Hair follicle dermal papilla cell (primary cell): ENCODE results near the gene CASP14. TPM values are rescaled to one million over a fixed set of nuclear protein-coding genes. Genes with fewer than 3 reads are reported as not detected.

Experiments
- total RNA-seq: library from RNA; depleted of rRNA; stranded (reverse); fragments of >200 nt; gene quantifications from 2 replicates; pipeline ENCODE4 v1.2.3, GENCODE V29; 2012

Gene CASP14
- total RNA-seq, result 0.12 TPM in 1 of 2 replicates, not detected in the other

GRCh38 chr19:15048885-15049541, at the start of gene CASP14:
Gene CASP14 (plus strand): TSS chr19:15049480. CDS start chr19:15052252, 2,772 bp downstream.

GRCh38 chr19:15081911-15082310, 32.6 kb downstream of the CASP14 start, which contains the start of gene OR1I1:
Gene OR1I1 (plus strand): TSS chr19:15082211. CDS start chr19:15087066, 4,855 bp downstream.

GRCh38 chr19:15107061-15108010, 58.1 kb downstream of the CASP14 start, which contains the start of gene SYDE1:
Gene SYDE1 (plus strand): TSS chr19:15107401. CDS start chr19:15107434, 33 bp downstream.

Other genes with a start within 250 kb of the CASP14 start
- gene OR7A5, start 214.3 kb upstream of the CASP14 start, total RNA-seq, result not detected in 2 replicates
- gene OR7C1, start 214.3 kb upstream of the CASP14 start, total RNA-seq, result not detected in 2 replicates
- not detected in 2 replicates for gene OR7A10, start 200.6 kb upstream of the CASP14 start, total RNA-seq
- not detected in 2 replicates for gene OR7A17, start 163.3 kb upstream of the CASP14 start, total RNA-seq
- gene OR7C2, start 108.0 kb upstream of the CASP14 start, total RNA-seq, result not detected in 2 replicates
- gene SLC1A6, start 69.6 kb upstream of the CASP14 start, total RNA-seq, result not detected in 2 replicates
- not detected in 2 replicates for gene OR1I1, start 32.7 kb downstream of the CASP14 start, total RNA-seq
- 83.4 and 90.7 TPM in 2 replicates for gene SYDE1, start 57.9 kb downstream of the CASP14 start, total RNA-seq
- gene NOTCH3, start 151.5 kb downstream of the CASP14 start, total RNA-seq, result 6.9 and 14.4 TPM in 2 replicates
- gene EPHX3, start 183.0 kb downstream of the CASP14 start, total RNA-seq, result 0.32 TPM in 1 of 2 replicates, not detected in the other